ENCODE measurements around the gene CAMTA1. TPM values are rescaled to one million over a fixed set of nuclear protein-coding genes. Genes with fewer than 3 reads are reported as not detected.

CAMTA1 gene
- total and polyA plus RNA-seq, 9 of the 15 experiments (the other 6 are each of a cell fraction or from before 2014, with no cell fraction given), result 43.9 to 161 (median 65.9) TPM

GRCh38 chr1:7634546-7635240, 849.4 kb downstream of the CAMTA1 start (continued):
- no peak for TF ChIP-seq MBD1 (CRISPR knock-in tag; IDR thresholded peaks at IDR 0.05)
- no peak for TF ChIP-seq ZNF280B (CRISPR knock-in tag; IDR thresholded peaks at IDR 0.05)
- no peak for TF ChIP-seq ZNF395 (CRISPR knock-in tag; IDR thresholded peaks at IDR 0.05)
- TF ChIP-seq LARP7 (IDR thresholded peaks at IDR 0.05), result no peak
- TF ChIP-seq ZBTB34 (CRISPR knock-in tag; IDR thresholded peaks at IDR 0.05), result no peak
- TF ChIP-seq RBM39 (optimal IDR thresholded peaks at IDR 0.05; ENCODE audit: low read depth, low read length), result no peak
- TF ChIP-seq MECOM (CRISPR knock-in tag; IDR thresholded peaks at IDR 0.05), result no peak
